HAP-1 (cell line): ENCODE results near the gene CDC42EP4.
"Not testable (repeated sequence)": the region's sequence is repeated elsewhere in the genome, so short reads cannot be mapped to it uniquely, and the experiment has no call there.

ENCODE experiments used
- DNase-seq, 2 experiments: peaks; one replicate each; pipeline ENCODE4 v3.0.0-alpha.2; 2016 to 2020; ENCODE audit warnings: low spot score in 2 of 2
- H3K27me3 ChIP-seq: fragments of 250-450 bp; sonication (Bioruptor Pico); 2 replicates; pipeline ENCODE4 v1.5.1; 2020; ENCODE audit warnings: low read depth, mild to moderate bottlenecking, moderate library complexity
- H3K36me3 ChIP-seq: fragments of 250-450 bp; sonication (Bioruptor Pico); replicated peaks from 2 replicates; pipeline ENCODE4 v1.5.1; 2020; ENCODE audit warnings: mild to moderate bottlenecking
- H3K4me1 ChIP-seq: fragments of 250-450 bp; sonication (Bioruptor Pico); 2 replicates; pipeline ENCODE4 v1.5.1; 2020; ENCODE audit warnings: mild to moderate bottlenecking
- H3K4me3 ChIP-seq: fragments of 250-450 bp; sonication (Bioruptor Pico); 2 replicates; pipeline ENCODE4 v1.5.1; 2020; ENCODE audit warnings: mild to moderate bottlenecking, moderate library complexity
- H3K9me3 ChIP-seq: fragments of 250-450 bp; sonication (Bioruptor Pico); 2 replicates; pipeline ENCODE4 v1.5.1; 2020; ENCODE audit warnings: mild to moderate bottlenecking, moderate library complexity
- in situ Hi-C: fragments of 300-500 bp; cut with MboI; formaldehyde crosslinking; loops from 3 replicates; pipeline ENCODE4 v1.14.3; 2020; ENCODE audit warnings: low sequenced_read_pairs, inconsistent platforms, mixed read lengths

The CDC42EP4 gene

GRCh38 chr17:73320601-73321264 is 8.9 kb upstream of the CDC42EP4 start:
- DNase-seq = no peak
- H3K27me3 ChIP-seq = no peaks in the 10 kb centered on the region
- H3K9me3 ChIP-seq = no peaks in the 10 kb centered on the region
- no peaks in the 10 kb centered on the region for H3K36me3 ChIP-seq
- no peak overlapping the region for H3K4me3 ChIP-seq
- in situ Hi-C loops = no loop called here
- H3K4me1 ChIP-seq = no peaks in the 10 kb centered on the region

- Histone ChIP-seq H3K36me3 (no peaks in the 10 kb centered on the region), H3K9me3 (no peaks in the 10 kb centered on the region), H3K27me3 (no peaks in the 10 kb centered on the region), H3K4me1 (no peaks in the 10 kb centered on the region; the same call in 1 of the 2 replicates), H3K4me3 (no peak overlapping the region)
- no peak for DNase-seq
- in situ Hi-C loops = no loop called here
Measured at GRCh38 chr17:73319766-73320165, 8.0 kb upstream of the CDC42EP4 start.

- in situ Hi-C loops = no loop called here
- Histone ChIP-seq H3K36me3 (no peaks in the 10 kb centered on the region), H3K9me3 (no peaks in the 10 kb centered on the region), H3K27me3 (no peaks in the 10 kb centered on the region), H3K4me1 (peaks cover 5% of the 10 kb centered on the region), H3K4me3 (no peak overlapping the region)
- no peak for DNase-seq
Measured at GRCh38 chr17:73318836-73319235, 7.0 kb upstream of the CDC42EP4 start.

- no peaks in the 10 kb centered on the region for H3K27me3 ChIP-seq
- DNase-seq = no peak
- H3K9me3 ChIP-seq = no peaks in the 10 kb centered on the region
- H3K36me3 ChIP-seq = no peaks in the 10 kb centered on the region
- no peak overlapping the region for H3K4me3 ChIP-seq
- in situ Hi-C loops = no loop called here
- peaks cover 5% of the 10 kb centered on the region for H3K4me1 ChIP-seq
Measured at GRCh38 chr17:73318427-73318813, 6.6 kb upstream of the CDC42EP4 start.

GRCh38 chr17:73317513-73318426 is 6.0 kb upstream of the CDC42EP4 start:
- Histone ChIP-seq H3K27me3 (no peaks in the 10 kb centered on the region), H3K4me3 (no peak overlapping the region), H3K36me3 (no peaks in the 10 kb centered on the region), H3K4me1 (peaks cover 12% of the 10 kb centered on the region), H3K9me3 (no peaks in the 10 kb centered on the region)
- no peak for DNase-seq
- in situ Hi-C loops = no loop called here

- no peaks in the 10 kb centered on the region for H3K9me3 ChIP-seq
- DNase-seq = no peak
- no peak overlapping the region for H3K4me3 ChIP-seq
- H3K27me3 ChIP-seq = no peaks in the 10 kb centered on the region
- no peaks in the 10 kb centered on the region for H3K36me3 ChIP-seq
- H3K4me1 ChIP-seq = peaks cover 19% of the 10 kb centered on the region
- in situ Hi-C loops = no loop called here
Measured at GRCh38 chr17:73316919-73317505, 5.2 kb upstream of the CDC42EP4 start.

- Histone ChIP-seq H3K27me3 (no peaks in the 10 kb centered on the region), H3K4me3 (no peak overlapping the region), H3K4me1 (peaks cover 19% of the 10 kb centered on the region), H3K9me3 (no peaks in the 10 kb centered on the region), H3K36me3 (peaks cover 4% of the 10 kb centered on the region; the same call in 1 of the 2 replicates)
- no peak for DNase-seq
- in situ Hi-C loops = no loop called here
Measured at GRCh38 chr17:73315471-73315870, 3.7 kb upstream of the CDC42EP4 start.

- H3K4me1 ChIP-seq = peaks cover 28% of the 10 kb centered on the region
- DNase-seq = peak; percentile 56 to 98
- no peaks in the 10 kb centered on the region for H3K27me3 ChIP-seq
- in situ Hi-C loops = loop anchor here (5.0 kb wide), 1 partner anchor 56 kb away; no protein-coding TSS in a partner anchor
- no peak overlapping the region for H3K4me3 ChIP-seq
- H3K36me3 ChIP-seq = peaks cover 4% of the 10 kb centered on the region; the same call in 1 of the 2 replicates
- H3K9me3 ChIP-seq = no peaks in the 10 kb centered on the region
Measured at GRCh38 chr17:73313526-73314127, 1.8 kb upstream of the CDC42EP4 start.

GRCh38 chr17:73312887-73313286 is 1.1 kb upstream of the CDC42EP4 start:
- H3K4me3 ChIP-seq, H3K9me3 ChIP-seq, H3K36me3 ChIP-seq, DNase-seq, H3K27me3 ChIP-seq: not testable (repeated sequence)
- peaks cover 28% of the 10 kb centered on the region for H3K4me1 ChIP-seq
- in situ Hi-C loops = loop anchor here (5.0 kb wide), 1 partner anchor 56 kb away; no protein-coding TSS in a partner anchor

GRCh38 chr17:73311428-73311780 is 397 bp downstream of the CDC42EP4 start:
- in situ Hi-C loops = loop anchor here (5.0 kb wide), 1 partner anchor 54 kb away; no protein-coding TSS in a partner anchor
- Histone ChIP-seq H3K4me3 (peak overlapping the region; percentile 94), H3K36me3 (peaks cover 4% of the 10 kb centered on the region; the same call in 1 of the 2 replicates), H3K9me3 (no peaks in the 10 kb centered on the region), H3K27me3 (no peaks in the 10 kb centered on the region), H3K4me1 (peaks cover 28% of the 10 kb centered on the region)
- DNase-seq = no peak

GRCh38 chr17:73309727-73310596 is 1.8 kb downstream of the CDC42EP4 start:
- in situ Hi-C loops = loop anchor here (5.0 kb wide), 1 partner anchor 53 kb away; no protein-coding TSS in a partner anchor

GRCh38 chr17:73308959-73309358 is 2.8 kb downstream of the CDC42EP4 start:
- H3K4me3 ChIP-seq, in situ Hi-C loops, DNase-seq, H3K9me3 ChIP-seq, H3K36me3 ChIP-seq, H3K27me3 ChIP-seq: not testable (repeated sequence)
- H3K4me1 ChIP-seq = peaks cover 31% of the 10 kb centered on the region

More at GRCh38 chr17:73309727-73310596, 1.8 kb downstream of the CDC42EP4 start:
- Histone ChIP-seq H3K27me3 (no peaks in the 10 kb centered on the region), H3K4me3 (peak overlapping the region; percentile 94), H3K4me1 (peaks cover 32% of the 10 kb centered on the region), H3K36me3 (peaks cover 4% of the 10 kb centered on the region; the same call in 1 of the 2 replicates), H3K9me3 (no peaks in the 10 kb centered on the region)
- DNase-seq = peak; percentile 58 to 76
